ENCODE data around the gene CTNNA2.

GRCh38 chr2:80429251-80429650 lies 916.4 kb downstream of the CTNNA2 start:
- TF ChIP-seq TAF1 (IDR thresholded peaks at IDR 0.05; ENCODE audit: borderline replicate concordance, low read depth, low read length) (no peak), POLR2AphosphoS5 (IDR thresholded peaks at IDR 0.05; ENCODE audit: low read depth, low read length) (no peak), POLR2A (IDR thresholded peaks at IDR 0.05; ENCODE audit: low read depth, low read length) (no peak)
